K562 (cell line): ENCODE measurements around the gene PHACTR3. TPM values are rescaled to one million over a fixed set of nuclear protein-coding genes. Genes with fewer than 3 reads are reported as not detected.

Source experiments
- ATAC-seq: fragments of 200-7000 bp; cut with Tn5 transposase; 3 replicates; pipeline ENCODE4 v1.9.1; 2020; ENCODE audit warnings: moderate library complexity
- BruUV-seq: library from RNA; stranded (reverse); fragments of 400-500 nt; replicated peaks from 2 replicates; lab custom pipeline; 2021; lab: Mats Ljungman, UMichigan
- CTCF ChIA-PET: fragments of 300-600 bp; formaldehyde crosslinking; extraction: SDS; loops from one replicate; lab custom pipeline; 2021; ENCODE audit warnings: low intra/inter-chr PET ratio; lab: Yijun Ruan, JAX
- POLR2A ChIA-PET: fragments of 300-600, 350-650 bp; sonication (Branson Sonifier 250); formaldehyde crosslinking; extraction: SDS; loops from one replicate; lab custom pipeline; 2021; ENCODE audit warnings: antibody characterized with exemption, inconsistent platforms; lab: Yijun Ruan, JAX
- DNase-seq, 4 experiments: peaks; one replicate each; pipeline versions ENCODE4 v3.0.0 to v3.0.0-alpha.2; 2011 to 2018; ENCODE audit warnings: low spot score in 3 of 4, mixed read lengths in 3 of 4; ENCODE audit errors: extremely low read depth in 1 of 4
- FAIRE-seq: peaks from 2 replicates; lab custom pipeline; 2011; peaks lifted over from hg19 to GRCh38; lab: Jason Lieb, UNC
- H2AFZ ChIP-seq: 2 replicates; pipeline ENCODE4 v1.6.0; 2011; ENCODE audit warnings: low read depth, low read length, control low read depth, inconsistent platforms
- H3K27ac ChIP-seq: fragments of 200-600 bp; 3 replicates; pipeline ENCODE4 v1.8.0; 2011; ENCODE audit warnings: low read depth, mild to moderate bottlenecking, control low read depth, inconsistent platforms, low read length, moderate library complexity, mixed read lengths; ENCODE audit errors: extremely low read depth
- H3K27me3 ChIP-seq, 2 experiments: fragments of 300-600 bp in 1 of 2; 2 replicates in 1 of 2; 3 replicates in 1 of 2; pipeline versions ENCODE4 v1.6.0 to v1.8.0; 2011; ENCODE audit warnings: inconsistent platforms in 2 of 2, low read length in 2 of 2, mild to moderate bottlenecking in 1 of 2, mixed read lengths in 1 of 2, moderate library complexity in 1 of 2; ENCODE audit not compliant: control insufficient read depth in 2 of 2, insufficient read depth in 2 of 2
- H3K36me3 ChIP-seq: fragments of 300-600 bp; 3 replicates; pipeline ENCODE4 v1.8.0; 2011; ENCODE audit warnings: mild to moderate bottlenecking, low read length, inconsistent platforms; ENCODE audit not compliant: control insufficient read depth, insufficient read depth
- H3K4me1 ChIP-seq, 2 experiments: fragments of 200-600 bp in 1 of 2; replicated peaks in 1 of 2; 2 replicates in 1 of 2; 3 replicates in 1 of 2; pipeline versions ENCODE4 v1.5.1 to v1.8.0; 2011; ENCODE audit warnings: inconsistent platforms in 2 of 2, low read length in 2 of 2, mild to moderate bottlenecking in 1 of 2, mixed read lengths in 1 of 2, moderate library complexity in 1 of 2; ENCODE audit not compliant: control insufficient read depth in 2 of 2, insufficient read depth in 2 of 2
- H3K4me2 ChIP-seq: 2 replicates; pipeline ENCODE4 v1.6.1; 2011; ENCODE audit warnings: low read length, control low read depth, inconsistent platforms, mixed read lengths; ENCODE audit not compliant: insufficient read depth
- H3K4me3 ChIP-seq: fragments of 200-600 bp; sonication (generic), shearing (Covaris generic); 2 replicates; pipeline ENCODE4 v1.5.1; 2016; ENCODE audit warnings: control low read depth, inconsistent platforms
- H3K79me2 ChIP-seq: fragments of 200-600 bp; 3 replicates; pipeline ENCODE4 v1.8.0; 2011; ENCODE audit warnings: low read length, inconsistent platforms; ENCODE audit not compliant: control insufficient read depth, insufficient read depth
- H3K9ac ChIP-seq, 2 experiments: 2 replicates each; pipeline versions ENCODE4 v1.6.0 to v1.6.1; 2011; ENCODE audit warnings: low read depth in 2 of 2, low read length in 2 of 2, control low read depth in 1 of 2, inconsistent platforms in 1 of 2, mild to moderate bottlenecking in 1 of 2, mixed read lengths in 1 of 2; ENCODE audit not compliant: insufficient read depth in 1 of 2
- H3K9me1 ChIP-seq: one replicate; pipeline ENCODE4 v1.6.0; 2011; ENCODE audit warnings: inconsistent platforms, mild to moderate bottlenecking, low read length, moderate library complexity; ENCODE audit not compliant: control insufficient read depth, insufficient read depth
- H3K9me3 ChIP-seq: replicated peaks from 2 replicates; pipeline ENCODE4 v1.5.1; 2011; ENCODE audit warnings: low read depth, low read length, inconsistent platforms; ENCODE audit not compliant: control insufficient read depth, insufficient read depth
- H4K20me1 ChIP-seq: replicated peaks from 2 replicates; pipeline ENCODE4 v1.6.1; 2011; ENCODE audit warnings: low read length, inconsistent platforms, mixed read lengths; ENCODE audit not compliant: control insufficient read depth, insufficient read depth
- CBFA2T3 ChIP-seq: fragments of 450-650 bp; IDR thresholded peaks from 2 replicates; pipeline ENCODE4 v1.6.1; 2017
- FOXA3 ChIP-seq, 2 experiments: fragments of 450-650 bp in 1 of 2; sonication (generic) in 1 of 2; formaldehyde crosslinking; IDR thresholded peaks in 1 of 2; conservative IDR thresholded peaks in 1 of 2; 2 replicates each; pipeline versions ENCODE4 v1.4.0 to v1.8.0; 2020 to 2022; ENCODE audit warnings: mild to moderate bottlenecking in 2 of 2, missing genetic modification reagents in 1 of 2
- MAFG ChIP-seq: fragments of 450-650 bp; conservative IDR thresholded peaks from 2 replicates; pipeline ENCODE4 v1.6.1; 2016; ENCODE audit warnings: missing genetic modification characterization, missing compliant biosample characterization
- PYGO2 ChIP-seq: fragments of 450-650 bp; IDR thresholded peaks from 2 replicates; pipeline ENCODE4 v1.6.1; 2016; ENCODE audit warnings: mild to moderate bottlenecking, missing genetic modification characterization, moderate library complexity, missing compliant biosample characterization
- SMARCA4 ChIP-seq: fragments of 450-650 bp; IDR thresholded peaks from 2 replicates; pipeline ENCODE4 v1.6.1; 2016
- ZBTB40 ChIP-seq, 2 experiments: fragments of 450-650 bp in 1 of 2; sonication (generic) in 1 of 2; formaldehyde crosslinking in 1 of 2; IDR thresholded peaks; 2 replicates each; pipeline versions ENCODE4 v1.7.1 to v1.9.0; 2016 to 2022; ENCODE audit warnings: inconsistent platforms in 1 of 2, mild to moderate bottlenecking in 1 of 2, missing genetic modification reagents in 1 of 2
- WGBS: fragments of 100-300 bp; shearing (Covaris generic); methylation state at CpG from one replicate; pipeline ENCODE4 v1.1.6; 2016; ENCODE audit warnings: low coverage, mixed read lengths; ENCODE audit not compliant: insufficient coverage; ENCODE audit errors: missing lambda C conversion rate; 5-methylcytosine and 5-hydroxymethylcytosine counted together
- in situ Hi-C: fragments of 300-500 bp; cut with MboI; formaldehyde crosslinking; loops from 4 replicates; pipeline ENCODE4 v1.15.0; 2018; ENCODE audit warnings: inconsistent platforms, mixed read lengths
- intact Hi-C: fragments of 100-400 bp; cut with micrococcal nuclease; formaldehyde crosslinking; loops from 2 replicates; pipeline ENCODE4 v1.14.2; 2022
- polyA plus RNA-seq, 8 experiments: library from polyadenylated mRNA; depleted of rRNA in 4 of 8; stranded (reverse) in 5 of 8; unstranded in 3 of 8; fragments of >200 nt; fragmentation: Nextera tagmentation in 2 of 8; fragmentation: Illumina TruSeq in 1 of 8; extraction: Ambion mirVana in 2 of 8; extraction: Trizol in 1 of 8; gene quantifications; 2 replicates each; pipeline versions ENCODE4 v1.2.1 to v1.2.3, GENCODE V29; 2011 to 2014; ENCODE audit warnings: inconsistent platforms in 1 of 8, missing spikeins in 1 of 8
- total RNA-seq, 7 experiments: library from RNA; depleted of rRNA in 6 of 7; stranded (reverse); fragments of >200 nt in 6 of 7; fragmentation: Illumina TruSeq in 2 of 7; extraction: Trizol in 2 of 7; gene quantifications; 2 replicates each; pipeline versions ENCODE4 v1.2.1 to v1.2.3, GENCODE V29; 2011 to 2021; ENCODE audit warnings: low replicate concordance in 1 of 7

Gene PHACTR3
- total and polyA plus RNA-seq, 9 of the 15 experiments (the other 6 are each of a cell fraction or from before 2014, with no cell fraction given): not detected

GRCh38 chr20:59729506-59729905, 125.2 kb downstream of the PHACTR3 start:
- 3% methylated on average over 5 of the region's 5 CpGs for WGBS
- POLR2A ChIA-PET: no interaction called here
- in situ Hi-C loops: no loop called here

GRCh38 chr20:59730722-59731121, 126.4 kb downstream of the PHACTR3 start:
- ChIA-PET POLR2A (no interaction called here), CTCF (no interaction called here)
- Histone ChIP-seq H3K27ac (no peak overlapping the region), H3K79me2 (no peaks in the 10 kb centered on the region), H3K9ac (no peak overlapping the region), H3K9me3 (no peaks in the 10 kb centered on the region), H3K27me3 (peaks cover 0 to 12% of the 10 kb centered on the region in 2 experiments; a peak in 3 of 5 replicates), H3K36me3 (no peaks in the 10 kb centered on the region), H3K4me1 (no peaks in the 10 kb centered on the region), H4K20me1 (no peaks in the 10 kb centered on the region), H3K4me2 (no peak overlapping the region)
- 0% methylated on average over 3 of the region's 3 CpGs for WGBS
- in situ Hi-C loops: no loop called here
- no peak for DNase-seq
- no peak for ATAC-seq
- TF ChIP-seq ZBTB40 (IDR thresholded peaks at IDR 0.05) (peak; percentile 62), ZBTB40 (CRISPR knock-in tag; IDR thresholded peaks at IDR 0.05) (no peak), SMARCA4 (no peak)
- TF ChIP-seq, all 486 proteins: peak for 1
- Histone ChIP-seq H2AFZ (no peak overlapping the region), H3K9me1 (no peaks in the 10 kb centered on the region), H3K4me3 (no peak overlapping the region)
- no peak for FAIRE-seq
- intact Hi-C loops: no loop called here
- no TSS peak for BruUV-seq

More at GRCh38 chr20:59729506-59729905, 125.2 kb downstream of the PHACTR3 start:
- no peaks in the 10 kb centered on the region for H3K9me1 ChIP-seq
- TF ChIP-seq PYGO2 (tag) (no peak), CBFA2T3 (no peak), FOXA3 (CRISPR knock-in tag; conservative IDR thresholded peaks at IDR 0.05 in 1 of 2, IDR thresholded peaks at IDR 0.05 in 1 of 2) (no peak), MAFG (tag) (peak; percentile 62)
- H3K4me1 ChIP-seq: no peaks in the 10 kb centered on the region
- no peak for ATAC-seq
- H3K27me3 ChIP-seq: peaks cover 0 to 17% of the 10 kb centered on the region in 2 experiments; a peak in 3 of 5 replicates
- DNase-seq: no peak
- no peaks in the 10 kb centered on the region for H3K79me2 ChIP-seq
- H3K9ac ChIP-seq: no peak overlapping the region
- BruUV-seq: no TSS peak
- H2AFZ ChIP-seq: no peak overlapping the region
- no peaks in the 10 kb centered on the region for H3K9me3 ChIP-seq
- no peak overlapping the region for H3K27ac ChIP-seq
- H4K20me1 ChIP-seq: no peaks in the 10 kb centered on the region; the same call in 1 of the 2 replicates
- H3K4me3 ChIP-seq: no peak overlapping the region
- FAIRE-seq: no peak
- H3K36me3 ChIP-seq: no peaks in the 10 kb centered on the region
- CTCF ChIA-PET: no interaction called here
- no peak overlapping the region for H3K4me2 ChIP-seq
- intact Hi-C loops: no loop called here
